HUES48 (cell line): Measurements from ENCODE around the gene SCARF2.
A peak's percentile ranks its signal among the peaks of the same experiment; 100 is the strongest.

Source experiments
- H3K27ac ChIP-seq: one replicate; pipeline ENCODE4 v1.7.0; 2013; ENCODE audit warnings: low read depth, low read length, inconsistent platforms
- H3K27me3 ChIP-seq: 2 replicates; pipeline ENCODE4 v1.6.1; 2013; ENCODE audit warnings: mild to moderate bottlenecking, low read length; ENCODE audit not compliant: control insufficient read depth, insufficient read depth
- H3K36me3 ChIP-seq: 2 replicates; pipeline ENCODE4 v1.6.1; 2013; ENCODE audit warnings: low read length; ENCODE audit not compliant: control insufficient read depth, insufficient read depth
- H3K4me1 ChIP-seq: 2 replicates; pipeline ENCODE4 v1.6.1; 2013; ENCODE audit warnings: mild to moderate bottlenecking, low read length; ENCODE audit not compliant: control insufficient read depth, insufficient read depth
- H3K4me3 ChIP-seq: 2 replicates; pipeline ENCODE4 v1.5.1; 2013; ENCODE audit warnings: mild to moderate bottlenecking, low read depth, low read length
- H3K9ac ChIP-seq: 2 replicates; pipeline ENCODE4 v1.6.1; 2013; ENCODE audit warnings: mild to moderate bottlenecking, low read depth, low read length, moderate library complexity
- H3K9me3 ChIP-seq: 2 replicates; pipeline ENCODE4 v1.6.1; 2013; ENCODE audit warnings: low read length; ENCODE audit not compliant: control insufficient read depth, insufficient read depth

SCARF2 gene

GRCh38 chr22:20448630-20449029 lies 11.0 kb upstream of the SCARF2 start:
- Histone ChIP-seq H3K9me3 (no peaks in the 10 kb centered on the region), H3K9ac (no peak overlapping the region), H3K36me3 (no peaks in the 10 kb centered on the region)

GRCh38 chr22:20446383-20446970 lies 8.9 kb upstream of the SCARF2 start:
- H3K4me1 ChIP-seq = no peaks in the 10 kb centered on the region
- no peaks in the 10 kb centered on the region for H3K27me3 ChIP-seq
- no peaks in the 10 kb centered on the region for H3K9me3 ChIP-seq
- H3K4me3 ChIP-seq = no peak overlapping the region
- H3K36me3 ChIP-seq = no peaks in the 10 kb centered on the region
- no peak overlapping the region for H3K9ac ChIP-seq
- H3K27ac ChIP-seq = no peak overlapping the region

More at GRCh38 chr22:20448630-20449029, 11.0 kb upstream of the SCARF2 start:
- no peak overlapping the region for H3K4me3 ChIP-seq
- no peaks in the 10 kb centered on the region for H3K4me1 ChIP-seq
- no peaks in the 10 kb centered on the region for H3K27me3 ChIP-seq
- H3K27ac ChIP-seq = no peak overlapping the region

DNA sequence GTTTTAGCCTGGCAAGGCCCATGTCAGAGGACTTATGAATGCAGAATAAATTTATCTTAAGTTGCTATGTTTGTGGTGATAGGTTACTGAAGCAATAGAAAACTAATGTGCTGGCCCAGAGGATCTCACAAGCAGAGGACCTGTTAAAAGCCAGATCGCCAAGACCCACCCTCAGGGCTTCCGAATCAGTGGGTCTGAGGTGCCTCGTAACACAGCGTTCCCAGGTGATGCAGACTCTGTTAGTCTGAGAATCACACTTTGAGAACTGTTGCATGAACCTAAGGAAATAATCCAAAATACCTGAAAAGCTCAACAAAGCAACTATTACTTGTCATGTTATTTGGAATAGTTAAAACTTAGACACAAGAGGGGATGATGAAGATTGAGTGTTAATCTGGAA lies 6.7 kb upstream of the SCARF2 start:
- H3K4me3 ChIP-seq = no peak overlapping the region
- H3K9ac ChIP-seq = no peak overlapping the region
- H3K27ac ChIP-seq = no peak overlapping the region
- no peaks in the 10 kb centered on the region for H3K4me1 ChIP-seq
- no peaks in the 10 kb centered on the region for H3K36me3 ChIP-seq
- H3K9me3 ChIP-seq = no peaks in the 10 kb centered on the region
- peaks cover 3% of the 10 kb centered on the region for H3K27me3 ChIP-seq

GRCh38 chr22:20442485-20443284 lies 5.1 kb upstream of the SCARF2 start:
- H3K9me3 ChIP-seq = no peaks in the 10 kb centered on the region
- H3K27ac ChIP-seq = no peak overlapping the region
- no peak overlapping the region for H3K4me3 ChIP-seq
- H3K4me1 ChIP-seq = peaks cover 6% of the 10 kb centered on the region; the same call in 1 of the 2 replicates
- H3K27me3 ChIP-seq = peaks cover 19% of the 10 kb centered on the region
- no peaks in the 10 kb centered on the region for H3K36me3 ChIP-seq
- H3K9ac ChIP-seq = no peak overlapping the region

DNA sequence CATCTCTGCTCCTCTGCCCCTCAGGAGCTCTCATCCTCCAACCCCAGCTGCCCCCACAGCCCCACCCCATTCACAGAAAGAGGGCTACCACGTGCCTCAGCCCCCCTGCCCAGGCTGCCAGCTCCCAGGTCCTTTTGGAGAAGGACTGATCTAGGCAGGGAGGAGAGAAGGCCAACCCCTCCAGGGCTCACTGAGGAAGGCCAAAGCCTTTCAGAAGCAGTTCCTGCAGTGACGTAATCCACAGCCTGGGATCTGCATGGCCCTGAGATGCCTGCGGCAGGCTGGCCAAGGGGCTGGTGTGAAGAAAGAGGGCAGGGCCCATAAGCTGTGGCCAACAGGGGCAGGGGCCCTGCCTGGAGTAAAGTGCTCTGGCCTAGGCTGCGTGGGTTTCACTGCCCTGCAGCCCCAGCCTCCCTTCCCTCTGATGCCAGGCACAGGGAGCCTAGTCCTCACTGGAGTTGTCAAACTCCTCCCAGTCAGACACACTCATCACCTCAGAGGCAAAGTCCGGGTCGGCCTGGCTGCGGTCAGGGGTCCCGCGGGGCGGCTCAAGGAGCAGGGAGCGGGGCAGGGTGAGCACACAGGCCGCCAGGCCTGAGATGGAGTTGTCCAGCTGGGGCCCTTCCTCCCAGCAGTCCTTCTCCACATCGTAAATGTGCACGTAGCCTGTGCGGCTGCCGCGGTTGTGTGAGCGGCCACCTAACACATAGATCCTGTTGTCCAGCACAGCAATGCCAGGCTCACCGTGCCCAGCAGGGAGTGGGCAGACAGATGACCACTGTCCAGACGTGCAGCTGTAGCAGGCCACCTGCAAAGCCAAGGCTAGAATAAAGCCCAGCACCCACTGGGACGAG lies 4.2 kb upstream of the SCARF2 start:
- H3K36me3 ChIP-seq = no peaks in the 10 kb centered on the region
- H3K9ac ChIP-seq = no peak overlapping the region
- H3K9me3 ChIP-seq = no peaks in the 10 kb centered on the region
- no peak overlapping the region for H3K4me3 ChIP-seq
- no peak overlapping the region for H3K27ac ChIP-seq
- H3K4me1 ChIP-seq = peaks cover 6% of the 10 kb centered on the region; the same call in 1 of the 2 replicates
- peaks cover 25% of the 10 kb centered on the region for H3K27me3 ChIP-seq

- no peak overlapping the region for H3K27ac ChIP-seq
- H3K4me1 ChIP-seq = peaks cover 8% of the 10 kb centered on the region
- no peak overlapping the region for H3K9ac ChIP-seq
- peaks cover 34% of the 10 kb centered on the region for H3K27me3 ChIP-seq
- H3K9me3 ChIP-seq = no peaks in the 10 kb centered on the region
- no peak overlapping the region for H3K4me3 ChIP-seq
- H3K36me3 ChIP-seq = no peaks in the 10 kb centered on the region
Measured at GRCh38 chr22:20440637-20441591, 3.3 kb upstream of the SCARF2 start.

DNA sequence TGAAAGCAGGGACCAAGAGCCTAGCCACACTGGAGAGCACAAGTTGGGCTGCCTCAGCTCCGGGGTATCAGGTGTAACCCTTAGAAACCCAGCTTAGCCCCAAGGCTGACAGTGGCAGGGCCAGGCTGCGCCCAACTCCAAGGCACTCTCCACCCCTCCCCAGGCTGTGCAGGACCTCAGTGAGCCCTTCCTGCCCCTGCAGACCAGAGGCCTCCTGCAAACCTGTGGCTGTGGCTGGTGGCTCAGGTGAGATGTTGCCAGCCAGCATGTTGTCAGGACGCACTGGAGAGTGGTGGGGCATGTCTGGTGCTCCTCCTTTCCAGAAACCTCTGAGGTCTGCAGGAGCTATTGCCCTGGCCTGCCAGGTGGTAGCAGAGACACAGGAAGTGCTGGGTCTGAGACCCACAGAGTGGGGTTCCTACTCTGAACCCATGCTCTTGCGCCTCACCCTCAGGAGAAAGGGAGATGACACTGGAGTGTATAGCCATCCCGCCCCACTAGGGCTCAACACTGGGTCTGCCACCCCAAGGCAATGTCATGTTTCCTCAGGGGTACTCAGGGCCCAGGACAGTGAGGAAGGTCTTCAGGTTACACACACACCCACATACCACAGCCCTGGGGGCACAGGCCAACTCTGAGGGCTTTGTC lies 2.4 kb upstream of the SCARF2 start:
- peaks cover 43% of the 10 kb centered on the region for H3K27me3 ChIP-seq
- H3K36me3 ChIP-seq = no peaks in the 10 kb centered on the region

DNA sequence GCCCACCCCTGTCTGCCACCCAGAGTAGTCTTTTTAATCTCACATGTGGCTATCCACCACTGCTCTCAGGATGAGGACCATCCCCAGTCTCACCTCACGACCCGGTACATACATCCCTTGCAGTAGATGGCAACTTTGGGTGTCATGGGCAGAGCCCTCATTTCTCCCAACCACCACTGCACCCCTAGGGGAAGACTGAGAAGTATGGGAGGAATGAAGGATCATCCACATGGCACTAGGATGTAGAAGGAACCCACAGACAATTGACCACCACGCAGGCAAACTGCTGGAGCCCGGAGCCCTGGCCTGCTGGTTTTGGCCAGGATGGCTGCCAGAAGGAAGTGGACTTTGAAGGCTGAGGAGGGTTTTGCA lies 1.9 kb upstream of the SCARF2 start:
- Histone ChIP-seq H3K9ac (no peak overlapping the region), H3K9me3 (no peaks in the 10 kb centered on the region), H3K36me3 (no peaks in the 10 kb centered on the region), H3K4me1 (peaks cover 9% of the 10 kb centered on the region), H3K27ac (no peak overlapping the region), H3K27me3 (peaks cover 48% of the 10 kb centered on the region), H3K4me3 (no peak overlapping the region)

More for the DNA sequence above, 2.4 kb upstream of the SCARF2 start:
- Histone ChIP-seq H3K4me1 (peaks cover 9% of the 10 kb centered on the region), H3K27ac (no peak overlapping the region), H3K9ac (no peak overlapping the region), H3K9me3 (no peaks in the 10 kb centered on the region), H3K4me3 (no peak overlapping the region)

- Histone ChIP-seq H3K27me3 (peaks cover 54% of the 10 kb centered on the region), H3K9me3 (no peaks in the 10 kb centered on the region), H3K4me3 (peak overlapping the region; percentile 73; the same call in 1 of the 2 replicates), H3K9ac (no peak overlapping the region), H3K27ac (no peak overlapping the region), H3K4me1 (peaks cover 9% of the 10 kb centered on the region), H3K36me3 (no peaks in the 10 kb centered on the region)
Measured at GRCh38 chr22:20438678-20439492, 1.3 kb upstream of the SCARF2 start.
